GM20000 (cell line): Measurements from ENCODE around the gene YWHAE.
"Not testable (repeated sequence)": the region's sequence is repeated elsewhere in the genome, so short reads cannot be mapped to it uniquely, and the experiment has no call there.

Experiments
- DNase-seq: peaks from one replicate; pipeline ENCODE4 v3.0.0; 2012; ENCODE audit warnings: low spot score
- CTCF ChIP-seq: IDR thresholded peaks from 2 replicates; pipeline ENCODE4 v1.5.1; 2012; ENCODE audit warnings: mild to moderate bottlenecking, control low read depth; ENCODE audit errors: extremely low read depth, missing control alignments

Gene YWHAE

DNA sequence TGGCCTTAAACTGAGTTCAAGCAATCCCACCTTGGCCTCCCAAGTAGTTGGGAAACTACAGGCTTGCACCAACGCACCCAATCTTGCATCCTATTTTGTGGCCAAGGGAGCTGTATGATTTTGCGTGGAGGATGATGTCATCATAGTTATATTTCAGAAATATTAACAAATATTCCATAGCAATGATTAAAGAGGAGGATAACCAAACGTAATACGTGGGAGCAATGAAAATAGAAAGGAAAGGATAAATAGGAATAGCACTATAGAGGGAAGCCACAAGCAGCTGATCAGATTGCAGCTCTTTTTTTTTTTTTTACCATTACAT, 2.2 kb upstream of the YWHAE start:
- DNase-seq, result no peak
- no peak for TF ChIP-seq CTCF

GRCh38 chr17:1398931-1399678, 917 bp downstream of the YWHAE start:
- no peak for DNase-seq
- TF ChIP-seq CTCF, result no peak

DNA sequence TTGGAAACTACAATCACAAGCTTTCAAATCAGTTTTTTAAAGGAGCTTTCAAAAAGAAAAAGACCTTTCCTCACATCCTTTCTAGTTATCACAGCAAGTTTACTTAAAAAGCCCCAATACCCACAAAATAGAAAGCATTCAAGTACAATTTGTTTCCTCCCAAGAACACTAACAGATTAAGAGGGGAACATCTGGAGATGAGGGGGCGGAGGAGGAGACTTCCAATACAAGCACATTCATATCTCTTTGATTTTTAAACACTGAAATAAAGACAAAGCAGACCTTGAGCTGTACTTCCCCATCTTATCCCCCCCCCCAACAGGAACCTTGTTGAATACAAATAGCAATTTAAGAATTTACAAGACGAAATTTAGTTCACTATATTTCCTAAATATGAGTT, 2.0 kb downstream of the YWHAE start:
- TF ChIP-seq CTCF, result no peak
- no peak for DNase-seq

GRCh38 chr17:1395876-1396665, 4.0 kb downstream of the YWHAE start:
- not testable (repeated sequence) for DNase-seq

GRCh38 chr17:1391577-1391976, 8.4 kb downstream of the YWHAE start:
- no peak for TF ChIP-seq CTCF
- DNase-seq, result no peak

GRCh38 chr17:1390432-1391367, 9.3 kb downstream of the YWHAE start:
- no peak for DNase-seq

GRCh38 chr17:1387490-1388227, 12.4 kb downstream of the YWHAE start:
- not testable (repeated sequence) for DNase-seq

More at GRCh38 chr17:1390432-1391367, 9.3 kb downstream of the YWHAE start:
- TF ChIP-seq CTCF, result no peak

- DNase-seq, result not testable (repeated sequence)
Measured at GRCh38 chr17:1386675-1387190, 13.3 kb downstream of the YWHAE start.
